HG03442 (cell line): Measurements from ENCODE around the gene SMARCA2.

ENCODE experiments used
- ATAC-seq: cut with Tn5 transposase; IDR thresholded peaks from one replicate; pipeline ENCODE4 v1.9.1; 2021; ENCODE audit warnings: mild to moderate bottlenecking, moderate library complexity; ENCODE audit not compliant: unreplicated experiment

Gene SMARCA2

DNA sequence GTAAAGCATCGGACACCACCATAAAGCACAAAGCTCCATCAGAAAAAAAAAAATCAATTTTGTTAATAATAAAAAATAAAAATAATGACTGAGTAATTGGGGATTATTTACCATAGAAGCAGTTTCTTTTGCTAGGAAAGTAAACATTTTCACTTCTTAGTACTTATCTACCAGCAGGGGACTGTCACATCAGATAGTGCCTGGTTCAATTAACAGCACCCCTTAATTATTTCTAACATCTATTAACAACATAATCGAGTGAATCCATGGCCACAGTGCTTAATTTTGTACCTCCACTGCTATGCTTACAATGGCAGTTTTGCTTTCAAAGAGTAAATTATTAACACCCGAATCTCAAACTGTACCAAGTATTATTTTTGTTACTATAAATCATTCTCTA, 221.7 kb downstream of the SMARCA2 start:
- no peak for ATAC-seq

DNA sequence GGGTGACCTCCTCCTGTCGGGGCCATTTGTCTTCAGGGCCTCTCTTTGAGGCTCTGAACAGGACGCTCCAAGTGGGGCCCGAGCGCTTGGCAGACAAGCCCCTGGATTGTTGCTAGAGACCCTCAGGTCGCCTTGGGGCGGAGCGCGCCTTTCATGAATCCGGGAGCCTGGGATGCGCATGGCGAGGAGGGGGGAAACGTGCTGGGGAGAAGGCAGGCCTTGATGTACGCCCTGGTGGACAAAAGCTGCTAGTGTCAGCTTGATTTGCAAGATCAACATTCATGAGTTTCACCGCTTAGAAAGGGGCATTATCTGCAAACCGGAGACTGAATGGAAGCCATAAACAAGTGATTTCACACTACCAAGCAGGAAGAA, 226.3 kb downstream of the SMARCA2 start:
- ATAC-seq: no peak

DNA sequence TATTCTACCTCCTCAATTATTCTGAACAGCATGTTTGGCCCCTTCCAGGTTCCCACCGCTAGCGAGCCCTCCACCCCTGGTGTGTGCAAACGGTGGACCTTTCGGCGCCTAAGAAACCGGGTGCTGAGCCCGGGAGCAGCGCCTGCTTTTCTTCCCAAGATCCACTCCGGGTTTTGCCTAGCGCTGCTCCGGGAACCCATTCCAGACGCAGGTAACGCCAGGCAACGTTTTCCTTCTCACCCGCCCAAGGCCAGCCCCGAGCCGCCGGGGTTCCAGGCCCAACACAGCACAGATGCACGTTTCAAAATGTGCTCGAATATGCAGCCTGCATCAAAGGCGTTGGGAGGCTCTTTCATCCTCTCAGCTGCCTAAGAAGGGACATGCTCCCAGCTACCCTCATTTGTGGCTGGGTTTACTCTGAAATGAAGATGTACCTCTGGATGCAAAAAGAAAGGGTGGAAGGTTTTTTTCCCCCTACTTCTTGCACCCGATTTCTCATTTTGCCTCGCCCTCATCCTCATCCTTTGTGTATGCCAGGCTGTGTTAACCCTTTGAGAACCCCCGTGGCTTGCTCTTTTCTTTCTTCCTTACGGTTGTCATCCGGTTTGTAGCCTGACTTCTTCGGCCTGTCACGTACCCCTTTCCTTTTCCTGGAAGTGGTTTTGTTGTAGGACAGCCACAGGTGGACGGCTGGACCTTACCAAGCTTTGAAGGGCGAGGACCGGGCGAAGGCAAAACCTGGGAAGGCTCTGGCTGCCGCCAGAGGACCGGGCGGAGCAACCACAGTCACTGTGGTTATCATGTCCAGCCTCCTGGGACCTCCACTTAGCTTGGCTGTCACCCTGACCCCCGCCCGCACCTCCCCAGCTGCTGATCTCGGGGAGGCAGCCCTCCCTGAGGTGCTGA, 226.9 kb downstream of the SMARCA2 start:
- peak; percentile 87 for ATAC-seq

DNA sequence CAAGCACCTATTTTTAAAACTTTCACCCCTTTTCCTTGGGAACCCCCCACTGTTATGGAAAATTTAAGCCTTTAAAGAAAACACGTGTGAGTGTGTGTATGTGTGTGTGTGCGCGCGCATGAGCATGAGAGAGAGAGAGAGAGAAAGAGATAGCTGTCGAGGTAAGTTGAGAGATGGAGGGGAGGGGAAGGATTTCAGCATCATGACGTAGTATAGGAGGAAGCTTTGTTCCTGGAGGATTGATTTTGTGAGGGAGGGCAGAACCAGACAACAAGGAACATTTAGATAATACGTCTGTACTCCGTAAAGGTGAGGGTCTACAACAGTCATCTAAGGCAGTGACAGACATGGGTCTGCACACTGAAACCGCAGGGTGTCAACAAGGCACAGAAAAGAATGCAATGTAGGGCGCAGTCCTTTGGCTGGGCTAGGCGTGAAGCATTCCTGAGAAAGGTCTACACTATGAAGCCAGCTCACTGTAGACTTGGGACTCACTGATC, 227.7 kb downstream of the SMARCA2 start:
- ATAC-seq: no peak
